Calu3 (cell line): Measurements from ENCODE around the gene TKTL1. TPM values are rescaled to one million over a fixed set of nuclear protein-coding genes. Genes with fewer than 3 reads are reported as not detected.

ENCODE experiments used
- BruUV-seq: library from RNA; stranded (reverse); fragments of 400-500 nt; replicated peaks from 2 replicates; lab custom pipeline; 2021; lab: Mats Ljungman, UMichigan
- CTCF ChIA-PET: fragments of 300-600 bp; sonication (Branson Sonifier 250); formaldehyde crosslinking; loops from one replicate; lab custom pipeline; 2022; ENCODE audit warnings: antibody characterized with exemption; lab: Charles Lee
- DNase-seq: peaks from one replicate; pipeline ENCODE4 v3.0.0; 2022
- H3K27ac Mint-ChIP-seq: one replicate; pipeline ENCODE4 v1.8.0; 2022; ENCODE audit warnings: mixed read lengths; ENCODE audit not compliant: unreplicated experiment
- H3K27me3 Mint-ChIP-seq: one replicate; pipeline ENCODE4 v1.8.0; 2022; ENCODE audit warnings: mixed read lengths; ENCODE audit not compliant: unreplicated experiment
- H3K36me3 Mint-ChIP-seq: one replicate; pipeline ENCODE4 v1.8.0; 2022; ENCODE audit warnings: mild to moderate bottlenecking, moderate library complexity, mixed read lengths; ENCODE audit not compliant: insufficient read depth, unreplicated experiment
- H3K4me1 Mint-ChIP-seq: one replicate; pipeline ENCODE4 v1.8.0; 2022; ENCODE audit warnings: mild to moderate bottlenecking, low read depth, mixed read lengths; ENCODE audit not compliant: unreplicated experiment
- H3K4me3 Mint-ChIP-seq: one replicate; pipeline ENCODE4 v1.8.0; 2022; ENCODE audit warnings: mild to moderate bottlenecking, low read depth, moderate library complexity, mixed read lengths; ENCODE audit not compliant: unreplicated experiment
- H3K9me3 Mint-ChIP-seq: one replicate; pipeline ENCODE4 v1.8.0; 2022; ENCODE audit warnings: low read depth, mixed read lengths; ENCODE audit not compliant: unreplicated experiment
- intact Hi-C: fragments of 100-400 bp; cut with micrococcal nuclease; formaldehyde crosslinking; loops from one replicate; pipeline ENCODE4 v1.10.0; 2022; ENCODE audit not compliant: unreplicated experiment
- total RNA-seq: library from RNA; stranded (reverse); gene quantifications from 2 replicates; pipeline ENCODE4 v1.2.3, GENCODE V29; 2022
- TF ChIP-seq, protein P1 (sequence below): fragments of 200-600 bp; IDR thresholded peaks from one replicate; pipeline ENCODE4 v1.8.0; 2022; ENCODE audit warnings: antibody characterized with exemption; ENCODE audit not compliant: unreplicated experiment

TKTL1 gene
- total RNA-seq, 1 experiment from 2014 or later: not detected

DNA sequence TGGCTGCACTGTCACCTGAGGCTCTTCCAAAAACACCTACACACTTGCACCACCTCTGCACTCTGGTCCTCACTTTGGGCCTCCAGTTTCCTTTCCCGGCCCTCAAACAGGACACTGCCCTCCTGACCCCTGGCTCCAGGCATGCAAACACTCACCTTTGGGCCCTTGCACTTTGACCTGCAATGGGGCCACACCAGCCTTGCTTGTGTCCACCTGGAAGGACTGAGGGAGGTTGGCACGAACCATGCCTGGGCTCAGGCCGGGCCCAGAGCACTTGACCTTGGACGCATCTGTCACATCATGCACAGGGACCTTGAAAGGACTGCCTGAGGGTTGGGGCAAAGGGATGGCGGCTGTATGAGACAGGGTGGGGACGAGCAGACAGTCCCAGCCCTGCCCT is 63.2 kb downstream of the TKTL1 start:
- TF ChIP-seq, protein P1, sequence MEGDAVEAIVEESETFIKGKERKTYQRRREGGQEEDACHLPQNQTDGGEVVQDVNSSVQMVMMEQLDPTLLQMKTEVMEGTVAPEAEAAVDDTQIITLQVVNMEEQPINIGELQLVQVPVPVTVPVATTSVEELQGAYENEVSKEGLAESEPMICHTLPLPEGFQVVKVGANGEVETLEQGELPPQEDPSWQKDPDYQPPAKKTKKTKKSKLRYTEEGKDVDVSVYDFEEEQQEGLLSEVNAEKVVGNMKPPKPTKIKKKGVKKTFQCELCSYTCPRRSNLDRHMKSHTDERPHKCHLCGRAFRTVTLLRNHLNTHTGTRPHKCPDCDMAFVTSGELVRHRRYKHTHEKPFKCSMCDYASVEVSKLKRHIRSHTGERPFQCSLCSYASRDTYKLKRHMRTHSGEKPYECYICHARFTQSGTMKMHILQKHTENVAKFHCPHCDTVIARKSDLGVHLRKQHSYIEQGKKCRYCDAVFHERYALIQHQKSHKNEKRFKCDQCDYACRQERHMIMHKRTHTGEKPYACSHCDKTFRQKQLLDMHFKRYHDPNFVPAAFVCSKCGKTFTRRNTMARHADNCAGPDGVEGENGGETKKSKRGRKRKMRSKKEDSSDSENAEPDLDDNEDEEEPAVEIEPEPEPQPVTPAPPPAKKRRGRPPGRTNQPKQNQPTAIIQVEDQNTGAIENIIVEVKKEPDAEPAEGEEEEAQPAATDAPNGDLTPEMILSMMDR: no peak
- BruUV-seq: no TSS peak
- CTCF ChIA-PET: no interaction called here

GRCh38 chrX:154359362-154360154 is 64.0 kb downstream of the TKTL1 start:
- no peak for DNase-seq
- Mint-ChIP-seq H3K4me3 (no peak overlapping the region), H3K27ac (no peak overlapping the region), H3K9me3 (no peaks in the 10 kb centered on the region), H3K36me3 (peaks cover 88% of the 10 kb centered on the region), H3K27me3 (no peaks in the 10 kb centered on the region), H3K4me1 (peaks cover 7% of the 10 kb centered on the region)
- BruUV-seq: TSS peak; percentile 12
- CTCF ChIA-PET: no interaction called here
- TF ChIP-seq, protein P1: no peak
- intact Hi-C loops: no loop called here

More for the DNA sequence above, 63.2 kb downstream of the TKTL1 start:
- Mint-ChIP-seq H3K27me3 (no peaks in the 10 kb centered on the region), H3K9me3 (no peaks in the 10 kb centered on the region), H3K4me1 (peaks cover 7% of the 10 kb centered on the region), H3K4me3 (peak overlapping the region; percentile 6), H3K27ac (no peak overlapping the region), H3K36me3 (peaks cover 87% of the 10 kb centered on the region)
- intact Hi-C loops: no loop called here
- DNase-seq: no peak

- TF ChIP-seq, protein P1: no peak
- no peaks in the 10 kb centered on the region for H3K27me3 Mint-ChIP-seq
- CTCF ChIA-PET: no interaction called here
- intact Hi-C loops: no loop called here
- no TSS peak for BruUV-seq
- H3K4me3 Mint-ChIP-seq: no peak overlapping the region
- no peaks in the 10 kb centered on the region for H3K9me3 Mint-ChIP-seq
- H3K36me3 Mint-ChIP-seq: peaks cover 95% of the 10 kb centered on the region
- peaks cover 7% of the 10 kb centered on the region for H3K4me1 Mint-ChIP-seq
- DNase-seq: no peak
- H3K27ac Mint-ChIP-seq: no peak overlapping the region
These were observed 64.6 kb downstream of the TKTL1 start for GRCh38 chrX:154360155-154360713.

GRCh38 chrX:154362085-154362742 is 66.6 kb downstream of the TKTL1 start:
- Mint-ChIP-seq H3K9me3 (no peaks in the 10 kb centered on the region), H3K36me3 (peaks cover 99% of the 10 kb centered on the region), H3K27me3 (no peaks in the 10 kb centered on the region), H3K4me1 (peaks cover 7% of the 10 kb centered on the region), H3K27ac (no peak overlapping the region), H3K4me3 (no peak overlapping the region)
- TF ChIP-seq, protein P1: no peak
- intact Hi-C loops: no loop called here
- CTCF ChIA-PET: interaction anchor here (1.0 kb wide), 1 partner anchor 11 kb away, joined by 5 read pairs; no protein-coding TSS in a partner anchor
- no peak for DNase-seq
- BruUV-seq: TSS peak; percentile 1
